ENCODE measurements around the gene MAPT. TPM values are rescaled to one million over a fixed set of nuclear protein-coding genes. Genes with fewer than 3 reads are reported as not detected.
A peak's percentile ranks its signal among the peaks of the same experiment; 100 is the strongest.

MAPT gene
- total and polyA plus RNA-seq, 2 of the 13 experiments (the other 11 are each of a cell fraction or from before 2014, with no cell fraction given), result 2.1 to 2.8 TPM

- peak; percentile 54; the same call in 1 of the 2 replicates for TF ChIP-seq ZBED4 (CRISPR knock-in tag; IDR thresholded peaks at IDR 0.05; ENCODE audit: borderline replicate concordance)
- no peak for TF ChIP-seq ZBTB43 (CRISPR knock-in tag; conservative IDR thresholded peaks at IDR 0.05)
- no peak for TF ChIP-seq ZNF350 (CRISPR knock-in tag; IDR thresholded peaks at IDR 0.05; ENCODE audit: borderline replicate concordance, low read depth)
- no peak for TF ChIP-seq CREB1 (IDR thresholded peaks at IDR 0.05)
- TF ChIP-seq CREB1 (CRISPR knock-in tag; IDR thresholded peaks at IDR 0.05), result no peak
- TF ChIP-seq U2AF2 (IDR thresholded peaks at IDR 0.05; ENCODE audit: low read depth, low read length), result no peak
- no peak for TF ChIP-seq DNMT3B (CRISPR knock-in tag; conservative IDR thresholded peaks at IDR 0.05)
- TF ChIP-seq ZNF746 (CRISPR knock-in tag; IDR thresholded peaks at IDR 0.05), result no peak; the same call in 1 of the 2 replicates
- TF ChIP-seq ZNF660 (CRISPR knock-in tag; IDR thresholded peaks at IDR 0.05; ENCODE audit: borderline replicate concordance, low read depth), result no peak
- no peak for TF ChIP-seq ZNF569 (CRISPR knock-in tag; IDR thresholded peaks at IDR 0.05; ENCODE audit: borderline replicate concordance)
- peak; percentile 64; the same call in 1 of the 2 replicates for TF ChIP-seq KDM5B (CRISPR knock-in tag; IDR thresholded peaks at IDR 0.05; ENCODE audit: borderline replicate concordance)
- no peak for TF ChIP-seq SMARCE1 (IDR thresholded peaks at IDR 0.05; ENCODE audit: borderline replicate concordance)
- TF ChIP-seq, protein P1, sequence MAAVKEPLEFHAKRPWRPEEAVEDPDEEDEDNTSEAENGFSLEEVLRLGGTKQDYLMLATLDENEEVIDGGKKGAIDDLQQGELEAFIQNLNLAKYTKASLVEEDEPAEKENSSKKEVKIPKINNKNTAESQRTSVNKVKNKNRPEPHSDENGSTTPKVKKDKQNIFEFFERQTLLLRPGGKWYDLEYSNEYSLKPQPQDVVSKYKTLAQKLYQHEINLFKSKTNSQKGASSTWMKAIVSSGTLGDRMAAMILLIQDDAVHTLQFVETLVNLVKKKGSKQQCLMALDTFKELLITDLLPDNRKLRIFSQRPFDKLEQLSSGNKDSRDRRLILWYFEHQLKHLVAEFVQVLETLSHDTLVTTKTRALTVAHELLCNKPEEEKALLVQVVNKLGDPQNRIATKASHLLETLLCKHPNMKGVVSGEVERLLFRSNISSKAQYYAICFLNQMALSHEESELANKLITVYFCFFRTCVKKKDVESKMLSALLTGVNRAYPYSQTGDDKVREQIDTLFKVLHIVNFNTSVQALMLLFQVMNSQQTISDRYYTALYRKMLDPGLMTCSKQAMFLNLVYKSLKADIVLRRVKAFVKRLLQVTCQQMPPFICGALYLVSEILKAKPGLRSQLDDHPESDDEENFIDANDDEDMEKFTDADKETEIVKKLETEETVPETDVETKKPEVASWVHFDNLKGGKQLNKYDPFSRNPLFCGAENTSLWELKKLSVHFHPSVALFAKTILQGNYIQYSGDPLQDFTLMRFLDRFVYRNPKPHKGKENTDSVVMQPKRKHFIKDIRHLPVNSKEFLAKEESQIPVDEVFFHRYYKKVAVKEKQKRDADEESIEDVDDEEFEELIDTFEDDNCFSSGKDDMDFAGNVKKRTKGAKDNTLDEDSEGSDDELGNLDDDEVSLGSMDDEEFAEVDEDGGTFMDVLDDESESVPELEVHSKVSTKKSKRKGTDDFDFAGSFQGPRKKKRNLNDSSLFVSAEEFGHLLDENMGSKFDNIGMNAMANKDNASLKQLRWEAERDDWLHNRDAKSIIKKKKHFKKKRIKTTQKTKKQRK (IDR thresholded peaks at IDR 0.05; ENCODE audit: low read length), result no peak
- TF ChIP-seq ZBTB33 (CRISPR knock-in tag; IDR thresholded peaks at IDR 0.05), result no peak; the same call in 1 of the 2 replicates
- no peak; the same call in 1 of the 2 replicates for TF ChIP-seq ZNF788 (CRISPR knock-in tag; IDR thresholded peaks at IDR 0.05; ENCODE audit: borderline replicate concordance)
- no peak for TF ChIP-seq ZNF670 (CRISPR knock-in tag; IDR thresholded peaks at IDR 0.05; ENCODE audit: borderline replicate concordance)
- TF ChIP-seq, protein P2, sequence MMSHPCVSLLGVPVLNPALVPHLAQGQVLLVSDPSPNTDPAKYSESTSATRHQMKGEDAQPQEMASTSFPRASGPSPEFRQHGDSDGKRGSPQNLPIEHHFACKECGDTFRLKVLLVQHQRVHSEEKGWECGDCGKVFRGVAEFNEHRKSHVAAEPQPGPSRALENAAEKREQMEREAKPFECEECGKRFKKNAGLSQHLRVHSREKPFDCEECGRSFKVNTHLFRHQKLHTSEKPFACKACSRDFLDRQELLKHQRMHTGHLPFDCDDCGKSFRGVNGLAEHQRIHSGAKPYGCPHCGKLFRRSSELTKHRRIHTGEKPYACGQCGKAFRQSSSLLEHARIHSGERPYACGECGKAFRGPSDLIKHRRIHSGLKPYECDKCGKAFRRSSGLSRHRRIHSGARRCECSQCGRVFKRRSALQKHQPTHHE (CRISPR knock-in tag; IDR thresholded peaks at IDR 0.05; ENCODE audit: borderline replicate concordance), result no peak
Measured at GRCh38 chr17:46002311-46002972, 108.1 kb downstream of the MAPT start (continued).

Measured in HepG2 (cell line).